Rectal smooth muscle tissue (tissue), 1 donor: ENCODE data around the gene CSNK1D.

Experiments
- H3K27ac ChIP-seq: one replicate; pipeline ENCODE4 v1.7.0; 2013; ENCODE audit warnings: low read depth, low read length, inconsistent platforms
- H3K27me3 ChIP-seq: one replicate; pipeline ENCODE4 v1.7.0; 2013; ENCODE audit warnings: low read length; ENCODE audit not compliant: control insufficient read depth, insufficient read depth
- H3K36me3 ChIP-seq: one replicate; pipeline ENCODE4 v1.7.0; 2013; ENCODE audit warnings: low read length; ENCODE audit not compliant: control insufficient read depth, insufficient read depth
- H3K4me1 ChIP-seq: one replicate; pipeline ENCODE4 v1.7.0; 2013; ENCODE audit warnings: low read length; ENCODE audit not compliant: control insufficient read depth, insufficient read depth
- H3K4me3 ChIP-seq: one replicate; pipeline ENCODE4 v1.7.0; 2013; ENCODE audit warnings: low read length
- H3K9ac ChIP-seq: one replicate; pipeline ENCODE4 v1.7.0; 2013; ENCODE audit warnings: low read length

The CSNK1D gene

DNA sequence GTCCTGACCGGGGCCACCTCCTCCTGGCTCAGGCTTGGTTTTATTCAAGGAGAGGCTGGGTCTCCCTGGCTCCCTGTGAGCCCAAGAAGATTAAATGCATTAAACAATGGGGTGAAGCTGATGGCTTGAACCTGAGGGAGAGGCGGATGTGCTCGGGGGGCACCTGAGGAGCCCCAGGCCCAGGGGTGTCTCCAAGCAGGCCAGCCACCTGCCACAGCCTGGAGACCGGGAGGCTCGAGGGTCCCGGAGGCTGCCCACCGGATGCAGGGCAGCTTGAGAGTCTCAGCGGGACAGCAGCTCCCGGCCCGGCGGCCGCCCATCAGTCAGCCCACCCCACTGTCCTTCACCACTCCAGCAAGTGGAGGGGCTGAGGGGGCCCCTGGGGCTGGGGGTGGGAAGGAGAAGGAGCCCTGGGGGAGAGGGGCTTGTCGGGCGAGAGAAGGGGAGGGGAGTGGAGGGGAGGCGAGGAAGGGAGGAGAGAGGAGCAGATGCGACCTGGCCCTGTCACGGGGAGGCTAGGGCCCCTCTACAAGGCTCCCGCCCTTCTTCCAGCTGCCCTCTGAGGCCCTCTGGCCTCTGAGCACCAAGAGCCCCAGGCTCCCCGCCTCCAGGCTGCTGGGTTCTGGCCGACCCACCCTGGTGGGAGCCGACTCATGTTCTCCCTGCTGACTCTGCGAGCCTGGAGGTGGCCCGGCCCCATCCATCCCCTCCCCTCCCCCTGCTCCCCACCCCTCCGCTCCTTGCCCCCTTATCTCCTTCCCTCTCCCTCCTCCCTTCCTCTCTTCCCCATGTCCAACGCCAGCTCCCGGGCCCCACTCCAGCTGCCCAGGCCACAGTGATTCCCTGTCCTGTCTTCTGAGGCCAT is 30.7 kb upstream of the CSNK1D start:
- no peak overlapping the region for H3K27ac ChIP-seq
- no peak overlapping the region for H3K4me3 ChIP-seq
- H3K27me3 ChIP-seq, result no peaks in the 10 kb centered on the region
- no peaks in the 10 kb centered on the region for H3K4me1 ChIP-seq
- no peaks in the 10 kb centered on the region for H3K36me3 ChIP-seq
- no peak overlapping the region for H3K9ac ChIP-seq

DNA sequence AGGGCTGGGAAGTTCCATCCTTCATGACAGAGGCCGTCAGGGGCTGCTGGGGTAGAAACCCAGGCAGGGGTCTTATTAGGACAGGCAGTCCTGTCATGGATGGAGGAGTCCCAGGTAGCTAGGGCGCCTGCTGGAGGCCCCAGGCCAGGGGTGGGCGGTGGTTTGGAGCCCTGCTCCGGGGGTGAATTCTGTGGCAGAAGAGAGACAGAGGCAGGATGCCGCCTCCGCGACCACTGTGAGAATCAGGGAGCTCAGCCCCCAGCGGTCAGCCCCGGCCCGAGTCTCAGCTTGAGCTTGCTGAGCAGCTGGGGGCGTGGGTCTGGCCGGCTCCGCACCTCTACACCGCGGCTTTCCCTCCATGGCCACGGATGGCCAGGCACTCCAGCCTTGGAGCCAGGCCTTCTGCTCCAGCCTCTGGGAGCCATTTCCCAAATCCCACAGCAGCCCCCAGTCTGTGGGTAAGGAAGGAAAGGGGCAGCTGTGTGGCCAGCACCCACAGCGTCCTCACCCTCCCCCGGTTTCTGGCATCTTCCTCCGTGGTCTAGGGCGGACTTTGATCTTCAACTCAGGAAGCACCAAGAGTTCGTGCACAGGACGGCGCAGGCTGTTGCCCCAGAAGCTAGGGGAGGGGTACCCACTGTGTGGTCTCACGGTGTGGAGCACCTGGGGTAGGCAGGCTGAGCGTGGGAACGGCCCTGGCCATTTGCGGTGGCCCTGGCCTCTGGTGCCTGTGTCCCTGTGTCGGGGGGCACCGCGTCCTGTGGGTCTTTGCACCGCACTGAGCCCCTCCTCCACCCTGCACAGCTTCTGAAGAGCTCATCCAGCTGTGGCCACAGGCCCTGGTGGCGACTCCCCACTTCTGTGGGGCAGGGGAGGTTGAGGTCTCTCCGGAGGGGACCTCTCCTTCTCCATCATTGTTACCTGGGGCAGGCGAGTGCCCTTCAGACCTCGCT is 29.8 kb upstream of the CSNK1D start:
- Histone ChIP-seq H3K4me1 (peaks cover 4% of the 10 kb centered on the region), H3K4me3 (no peak overlapping the region), H3K9ac (no peak overlapping the region), H3K27me3 (no peaks in the 10 kb centered on the region), H3K36me3 (no peaks in the 10 kb centered on the region), H3K27ac (no peak overlapping the region)

DNA sequence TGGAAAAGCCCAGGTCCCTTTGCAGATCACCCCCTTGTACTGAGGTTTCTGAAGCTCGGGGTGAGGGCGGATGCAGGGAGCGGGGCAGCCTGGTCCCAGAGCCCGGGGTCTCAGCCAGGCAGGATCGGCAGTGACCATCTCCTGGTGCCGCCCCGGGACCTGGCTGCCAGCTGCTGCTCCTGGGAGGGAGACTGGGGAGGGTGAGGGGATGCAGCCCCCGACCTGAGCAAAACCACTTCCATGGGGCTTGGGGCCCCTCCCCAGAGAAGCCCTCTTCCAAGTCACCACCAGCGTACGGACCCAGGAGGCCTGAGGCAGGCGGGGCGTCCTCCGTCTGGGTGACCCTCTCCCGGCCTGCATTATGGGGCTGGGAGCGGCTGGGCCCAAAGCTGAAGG is 29.1 kb upstream of the CSNK1D start:
- H3K36me3 ChIP-seq, result no peaks in the 10 kb centered on the region
- H3K4me1 ChIP-seq, result peaks cover 5% of the 10 kb centered on the region
- H3K9ac ChIP-seq, result no peak overlapping the region
- H3K27ac ChIP-seq, result no peak overlapping the region
- no peak overlapping the region for H3K4me3 ChIP-seq
- no peaks in the 10 kb centered on the region for H3K27me3 ChIP-seq

DNA sequence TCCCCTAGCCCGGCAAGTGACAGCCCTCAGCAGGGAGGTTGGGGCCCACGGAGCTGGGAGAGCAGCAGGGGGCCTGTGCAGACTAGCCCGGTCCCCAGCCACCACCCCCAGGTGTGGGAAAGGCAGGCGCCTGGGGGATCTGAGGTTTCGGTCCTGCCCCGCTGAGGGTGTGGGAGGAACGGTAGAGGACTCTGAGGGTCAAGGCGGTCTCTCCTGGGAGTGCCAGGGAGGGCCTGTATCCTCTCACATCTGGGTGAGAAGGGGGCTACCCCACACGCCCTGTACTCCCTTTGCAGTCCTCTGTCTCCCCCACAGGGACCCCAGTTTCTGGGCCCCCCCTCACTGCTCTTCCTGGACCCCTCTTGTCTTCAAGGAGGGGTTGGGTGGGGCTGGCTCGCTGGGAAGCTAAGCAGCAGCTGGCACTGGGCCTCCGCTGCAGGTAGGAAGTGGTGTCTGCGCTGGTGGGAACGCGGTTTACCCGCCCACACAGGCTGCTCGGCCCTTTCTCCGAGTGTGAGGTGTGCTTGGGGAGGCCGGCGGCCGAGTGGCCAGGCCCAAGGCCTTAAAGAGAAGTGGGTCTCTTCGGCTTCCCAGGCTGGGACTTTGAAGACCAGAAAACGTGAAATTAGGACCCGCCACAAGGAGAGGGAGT is 28.5 kb upstream of the CSNK1D start:
- Histone ChIP-seq H3K9ac (no peak overlapping the region), H3K4me3 (no peak overlapping the region), H3K27me3 (no peaks in the 10 kb centered on the region), H3K36me3 (no peaks in the 10 kb centered on the region), H3K4me1 (peaks cover 10% of the 10 kb centered on the region), H3K27ac (no peak overlapping the region)

DNA sequence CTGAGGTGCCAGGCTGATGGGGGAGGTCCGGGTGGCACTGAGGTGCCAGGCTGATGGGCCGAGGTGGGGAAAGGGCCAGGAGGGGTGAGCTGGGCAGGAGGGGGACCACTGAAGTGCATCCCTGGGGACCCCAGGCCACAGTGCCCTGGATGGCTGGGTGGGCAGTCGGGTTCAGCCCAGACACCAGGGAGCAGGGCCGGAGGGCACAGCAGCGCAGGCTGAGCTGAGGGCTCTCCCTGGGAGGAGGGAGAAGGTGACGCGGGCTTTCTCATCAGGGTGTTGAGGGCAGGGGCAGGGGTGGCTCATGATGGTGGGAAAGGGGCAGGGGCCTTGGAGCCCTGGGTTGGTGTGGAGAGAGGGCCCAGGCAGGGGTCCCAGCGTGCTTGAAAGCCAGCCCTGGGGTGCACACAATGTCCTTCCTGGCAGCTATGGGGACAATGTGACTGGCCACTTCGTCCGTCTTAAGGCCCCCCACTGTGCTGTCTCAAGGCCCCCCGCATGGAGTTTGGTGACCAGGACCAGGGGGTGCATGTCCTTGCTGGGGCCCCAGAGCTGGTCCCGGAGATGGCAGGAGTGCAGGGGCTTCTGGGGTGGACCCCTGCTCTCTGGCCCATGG is 27.9 kb upstream of the CSNK1D start:
- H3K36me3 ChIP-seq, result no peaks in the 10 kb centered on the region
- H3K4me1 ChIP-seq, result peaks cover 13% of the 10 kb centered on the region
- H3K27ac ChIP-seq, result no peak overlapping the region
- no peaks in the 10 kb centered on the region for H3K27me3 ChIP-seq
- H3K4me3 ChIP-seq, result no peak overlapping the region
- H3K9ac ChIP-seq, result no peak overlapping the region

DNA sequence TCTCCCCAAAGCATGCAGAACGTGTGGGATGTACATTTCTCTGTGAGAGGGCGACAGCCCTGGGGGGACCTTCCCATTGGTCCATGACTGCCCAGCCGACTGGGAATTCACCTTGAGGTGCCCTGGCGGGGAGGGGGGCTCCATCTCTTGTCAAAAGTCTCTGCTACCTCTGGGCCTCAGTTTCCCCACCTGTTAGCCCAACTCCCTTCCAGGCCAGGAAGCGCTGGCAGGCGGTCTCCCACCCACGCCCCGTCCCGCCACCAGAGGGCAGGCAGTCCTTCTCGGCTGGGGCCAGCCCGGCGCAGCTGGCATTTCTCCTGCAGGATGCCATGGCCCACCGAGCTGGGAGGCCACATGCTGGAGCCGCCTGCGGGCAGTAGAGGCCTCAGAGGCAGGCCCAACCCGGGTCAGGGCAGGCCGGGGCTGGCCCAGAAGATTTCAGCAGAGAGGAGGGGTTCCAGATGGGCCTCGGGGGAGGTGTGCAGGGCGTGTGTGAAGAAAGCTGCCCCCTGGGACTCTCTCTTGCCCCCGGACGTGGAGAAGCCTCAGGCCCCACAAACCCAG is 27.3 kb upstream of the CSNK1D start:
- Histone ChIP-seq H3K27me3 (no peaks in the 10 kb centered on the region), H3K36me3 (no peaks in the 10 kb centered on the region), H3K4me3 (no peak overlapping the region), H3K27ac (no peak overlapping the region), H3K9ac (no peak overlapping the region), H3K4me1 (peaks cover 13% of the 10 kb centered on the region)

DNA sequence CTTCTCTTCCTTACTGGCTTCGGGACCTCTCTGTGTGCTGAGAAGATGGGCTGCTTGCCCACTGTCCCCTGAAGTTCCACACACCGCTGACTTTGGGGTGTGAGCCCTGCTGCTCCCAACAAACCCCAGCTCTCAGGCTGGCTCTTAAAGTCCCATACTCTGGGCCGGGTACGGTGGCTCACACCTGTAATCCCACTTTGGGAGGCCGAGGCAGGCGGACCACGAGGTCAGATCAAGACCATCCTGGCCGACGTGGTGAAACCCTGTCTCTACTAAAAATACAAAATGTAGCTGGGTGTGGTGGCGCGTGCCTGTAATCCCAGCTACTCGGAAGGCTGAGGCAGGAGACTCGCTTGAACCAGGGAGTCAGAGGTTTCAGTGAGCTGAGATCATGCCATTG is 26.7 kb upstream of the CSNK1D start:
- no peak overlapping the region for H3K4me3 ChIP-seq
- H3K27ac ChIP-seq, result no peak overlapping the region
- H3K27me3 ChIP-seq, result no peaks in the 10 kb centered on the region
- H3K4me1 ChIP-seq, result peaks cover 13% of the 10 kb centered on the region
- H3K9ac ChIP-seq, result no peak overlapping the region
- no peaks in the 10 kb centered on the region for H3K36me3 ChIP-seq

DNA sequence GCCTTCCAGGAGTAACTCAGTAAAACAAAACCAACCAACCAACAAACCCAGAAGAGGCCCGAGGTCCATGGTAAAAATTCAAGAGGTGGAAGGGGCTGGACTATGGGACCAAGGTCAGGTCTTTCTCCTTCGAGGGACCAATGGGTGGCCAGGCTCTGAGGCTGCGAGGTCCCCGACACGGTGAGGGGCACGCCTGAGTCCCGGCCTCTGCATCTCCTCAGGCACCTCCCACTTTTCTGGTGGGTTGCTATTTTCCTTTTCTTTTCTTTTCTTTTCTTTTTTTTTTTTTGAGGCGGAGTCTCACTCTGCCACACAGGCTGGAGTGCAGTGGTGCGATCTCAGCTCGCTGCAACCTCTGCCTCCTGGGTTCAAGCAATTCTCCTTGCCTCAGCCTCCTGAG is 26.0 kb upstream of the CSNK1D start:
- no peak overlapping the region for H3K27ac ChIP-seq
- no peak overlapping the region for H3K9ac ChIP-seq
- H3K4me3 ChIP-seq, result no peak overlapping the region
- no peaks in the 10 kb centered on the region for H3K27me3 ChIP-seq
- H3K4me1 ChIP-seq, result peaks cover 16% of the 10 kb centered on the region
- no peaks in the 10 kb centered on the region for H3K36me3 ChIP-seq

DNA sequence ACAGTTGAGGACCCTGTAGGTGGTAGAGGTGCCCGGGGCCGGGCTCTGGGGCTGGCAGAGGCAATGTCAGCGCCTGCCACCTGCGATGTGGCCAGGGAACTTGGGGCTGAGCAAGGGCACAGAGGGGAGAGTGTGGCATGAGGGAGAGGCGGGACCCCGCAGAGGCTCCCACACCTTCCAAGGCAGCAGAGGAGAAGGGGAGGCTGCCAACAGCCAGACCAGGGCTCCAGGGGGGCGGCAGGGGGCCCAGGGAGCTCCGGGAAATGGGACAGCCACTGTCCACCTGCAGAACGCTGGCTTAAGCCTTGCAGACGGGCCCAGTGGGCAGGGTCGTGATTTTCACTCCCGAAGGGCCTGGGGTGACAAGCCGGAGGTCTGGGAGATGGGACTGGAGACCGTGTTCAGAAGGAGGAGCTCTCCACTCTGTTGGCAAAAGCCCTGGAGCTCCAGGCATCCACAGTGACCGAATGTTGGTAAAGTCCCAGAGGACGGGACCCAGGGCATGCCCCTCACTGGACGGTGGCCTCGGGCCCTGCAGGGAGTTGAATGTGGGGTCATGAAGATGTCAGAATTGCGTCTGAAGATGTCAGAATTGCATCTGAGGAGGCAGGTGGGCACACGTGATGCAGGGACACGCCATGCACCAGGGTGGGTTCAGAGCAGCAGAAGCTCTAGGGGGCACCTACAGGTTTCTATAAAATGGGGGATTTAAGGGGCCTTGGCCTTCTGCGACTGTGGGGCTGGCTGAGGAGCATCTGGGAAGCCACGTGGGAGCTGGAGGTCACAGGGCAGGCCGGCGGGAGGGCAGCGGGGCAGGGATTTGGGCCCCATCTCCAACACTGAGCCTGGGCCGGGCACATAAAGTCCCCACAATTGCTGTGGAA is 25.3 kb upstream of the CSNK1D start:
- Histone ChIP-seq H3K9ac (peak overlapping the region; percentile 72), H3K27me3 (no peaks in the 10 kb centered on the region), H3K4me3 (peak overlapping the region; percentile 80), H3K4me1 (peaks cover 23% of the 10 kb centered on the region), H3K36me3 (no peaks in the 10 kb centered on the region), H3K27ac (peak overlapping the region; percentile 87)

DNA sequence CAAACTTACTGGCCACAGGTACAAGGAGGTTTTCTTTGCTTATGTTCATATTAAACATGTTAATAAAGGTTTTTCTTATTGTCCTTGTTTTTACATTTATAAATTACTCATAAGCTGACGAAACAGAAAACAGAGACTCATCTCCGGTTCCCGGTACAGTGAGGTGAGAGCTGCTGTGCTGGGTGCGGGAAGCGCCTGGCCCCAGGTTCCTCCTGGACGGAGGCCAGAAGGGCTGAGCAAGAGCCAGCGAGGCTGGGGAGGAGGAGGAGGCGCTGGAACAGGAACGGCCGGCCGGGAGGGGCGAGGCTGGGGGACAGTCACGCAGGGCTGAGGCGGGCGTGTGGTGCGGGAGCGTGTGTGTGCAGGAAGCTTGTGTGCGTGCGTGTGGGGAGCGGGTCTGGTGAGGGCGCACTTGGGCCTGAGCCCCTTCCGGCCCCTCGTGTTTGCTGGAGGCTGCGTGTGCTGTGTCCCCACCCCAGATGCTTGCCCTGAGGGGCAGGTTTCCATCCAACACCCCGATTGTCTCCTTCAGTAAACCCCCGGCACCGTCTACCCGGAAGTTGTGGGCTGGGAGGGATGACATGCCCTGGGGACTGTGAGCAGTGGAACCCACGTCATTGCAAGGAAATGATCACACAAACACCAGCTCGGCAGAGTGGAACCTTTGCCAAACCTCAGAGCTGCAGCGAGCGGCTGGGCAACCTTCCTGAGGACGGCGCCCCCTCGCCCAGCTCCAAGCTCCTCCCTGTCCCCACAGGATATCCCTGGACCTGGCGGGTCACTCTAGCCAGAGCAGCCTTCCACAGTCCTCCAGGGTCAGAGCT is 24.4 kb upstream of the CSNK1D start:
- Histone ChIP-seq H3K27me3 (no peaks in the 10 kb centered on the region), H3K4me3 (peak overlapping the region; percentile 80), H3K4me1 (peaks cover 24% of the 10 kb centered on the region), H3K9ac (peak overlapping the region; percentile 72), H3K27ac (peak overlapping the region; percentile 87), H3K36me3 (no peaks in the 10 kb centered on the region)
